RCC 7860 (cell line): ENCODE measurements around the gene SMOC1.

Experiments
- DNase-seq: peaks from one replicate; pipeline ENCODE4 v3.0.0-alpha.2; 2015; ENCODE audit warnings: low spot score
- FAIRE-seq: peaks from 2 replicates; lab custom pipeline; 2012; peaks lifted over from hg19 to GRCh38; lab: Jason Lieb, UNC

Gene SMOC1

GRCh38 chr14:70004791-70005190 is 125.6 kb downstream of the SMOC1 start:
- no peak for DNase-seq
- FAIRE-seq, result no peak

GRCh38 chr14:70005281-70005805 is 126.1 kb downstream of the SMOC1 start:
- no peak for DNase-seq
- no peak for FAIRE-seq

- no peak for DNase-seq
- FAIRE-seq, result no peak
Measured at GRCh38 chr14:70006699-70007098, 127.5 kb downstream of the SMOC1 start.

GRCh38 chr14:70008284-70009262 is 129.4 kb downstream of the SMOC1 start:
- FAIRE-seq (no peak), DNase-seq (no peak)

GRCh38 chr14:70009961-70010360 is 130.7 kb downstream of the SMOC1 start:
- DNase-seq, result no peak

GRCh38 chr14:70011098-70011497 is 131.9 kb downstream of the SMOC1 start:
- no peak for DNase-seq
- no peak for FAIRE-seq

More at GRCh38 chr14:70009961-70010360, 130.7 kb downstream of the SMOC1 start:
- no peak for FAIRE-seq

GRCh38 chr14:70011708-70012107 is 132.5 kb downstream of the SMOC1 start:
- DNase-seq (no peak), FAIRE-seq (no peak)

GRCh38 chr14:70013271-70013873 is 134.2 kb downstream of the SMOC1 start:
- FAIRE-seq (no peak), DNase-seq (peak; percentile 4)

GRCh38 chr14:70014406-70015095 is 135.3 kb downstream of the SMOC1 start:
- FAIRE-seq (no peak), DNase-seq (no peak)

GRCh38 chr14:70018230-70018629 is 139.0 kb downstream of the SMOC1 start:
- DNase-seq, result no peak
- no peak for FAIRE-seq

- no peak for FAIRE-seq
- DNase-seq, result no peak
Measured at GRCh38 chr14:70018713-70019211, 139.5 kb downstream of the SMOC1 start.

- FAIRE-seq, result no peak
- DNase-seq, result no peak
Measured at GRCh38 chr14:70019695-70020094, 140.5 kb downstream of the SMOC1 start.

GRCh38 chr14:70020352-70021170 is 141.3 kb downstream of the SMOC1 start:
- DNase-seq (no peak), FAIRE-seq (no peak)

GRCh38 chr14:70021548-70022220 is 142.5 kb downstream of the SMOC1 start:
- DNase-seq (no peak), FAIRE-seq (no peak)

GRCh38 chr14:70022771-70023445 is 143.7 kb downstream of the SMOC1 start:
- no peak for FAIRE-seq
- DNase-seq, result no peak

GRCh38 chr14:70023871-70024270 is 144.7 kb downstream of the SMOC1 start:
- FAIRE-seq (no peak), DNase-seq (no peak)

- FAIRE-seq, result no peak
- peak; percentile 11 for DNase-seq
Measured at GRCh38 chr14:70027785-70028428, 148.7 kb downstream of the SMOC1 start.

GRCh38 chr14:70029296-70030132 is 150.3 kb downstream of the SMOC1 start:
- FAIRE-seq, result no peak
- DNase-seq, result no peak
